ENCODE data around the gene SIGLECL1. TPM values are rescaled to one million over a fixed set of nuclear protein-coding genes. Genes with fewer than 3 reads are reported as not detected.

SIGLECL1 gene
- polyA plus RNA-seq, 6 donors from 2014 or later, result not detected

GRCh38 chr19:51258165-51259160 is 7.6 kb downstream of the SIGLECL1 start:
- Mint-ChIP-seq H3K27me3 (peaks cover 11 to 17% (median 14%) of the 10 kb centered on the region in 3 donors), H3K9me3 (peaks cover 0 to 1% (median 0%) of the 10 kb centered on the region in 7 donors), H3K4me1 (peaks cover 6 to 9% (median 8%) of the 10 kb centered on the region in 3 donors), H3K4me3 (no peak overlapping the region), H3K27ac (peak overlapping the region in 4 of 6 donors; percentile 3 to 69 (median 16)), H3K36me3 (no peaks in the 10 kb centered on the region)
- ATAC-seq (ENCODE audit: low read depth in 2 of 2), result peak in 1 of 2 donors; percentile 52
- DNase-seq, result no peak

- no peak for DNase-seq
- peaks cover 6 to 9% (median 8%) of the 10 kb centered on the region in 3 donors for H3K4me1 Mint-ChIP-seq
- no peaks in the 10 kb centered on the region for H3K36me3 Mint-ChIP-seq
- no peak overlapping the region for H3K4me3 Mint-ChIP-seq
- no peak overlapping the region for H3K27ac Mint-ChIP-seq
- ATAC-seq (ENCODE audit: low read depth in 2 of 2), result no peak
- peaks cover 0 to 1% (median 0%) of the 10 kb centered on the region in 7 donors for H3K9me3 Mint-ChIP-seq
- peaks cover 20 to 27% (median 21%) of the 10 kb centered on the region in 3 donors for H3K27me3 Mint-ChIP-seq
Measured at GRCh38 chr19:51259348-51260245, 8.7 kb downstream of the SIGLECL1 start.

GRCh38 chr19:51263808-51264207 is 12.9 kb downstream of the SIGLECL1 start:
- DNase-seq (peak; percentile 2), ATAC-seq (ENCODE audit: low read depth in 2 of 2) (no peak)
- Mint-ChIP-seq H3K4me1 (no peaks in the 10 kb centered on the region), H3K4me3 (no peak overlapping the region), H3K36me3 (no peaks in the 10 kb centered on the region), H3K9me3 (no peaks in the 10 kb centered on the region), H3K27ac (no peak overlapping the region), H3K27me3 (peaks cover 25 to 30% (median 26%) of the 10 kb centered on the region in 3 donors)

GRCh38 chr19:51271067-51271466 is 20.2 kb downstream of the SIGLECL1 start:
- Mint-ChIP-seq H3K4me3 (peak overlapping the region in 1 of 8 donors; percentile 56), H3K27me3 (peaks cover 8 to 34% (median 16%) of the 10 kb centered on the region in 3 donors), H3K36me3 (peaks cover 0 to 7% of the 10 kb centered on the region in 2 donors), H3K27ac (no peak overlapping the region), H3K9me3 (peaks cover 0 to 6% (median 0%) of the 10 kb centered on the region in 7 donors), H3K4me1 (peaks cover 0 to 5% (median 3%) of the 10 kb centered on the region in 3 donors)
- no peak for ATAC-seq (ENCODE audit: low read depth in 2 of 2)
- DNase-seq, result no peak

GRCh38 chr19:51272183-51272810 is 21.4 kb downstream of the SIGLECL1 start:
- ATAC-seq (ENCODE audit: low read depth in 2 of 2) (no peak), DNase-seq (no peak)
- H3K9me3 Mint-ChIP-seq, result peaks cover 0 to 6% (median 0%) of the 10 kb centered on the region in 7 donors
- H3K4me1 Mint-ChIP-seq, result peaks cover 0 to 5% (median 3%) of the 10 kb centered on the region in 3 donors
- H3K27me3 Mint-ChIP-seq, result peaks cover 8 to 36% (median 21%) of the 10 kb centered on the region in 3 donors
- peaks cover 0 to 7% of the 10 kb centered on the region in 2 donors for H3K36me3 Mint-ChIP-seq
- no peak overlapping the region for H3K27ac Mint-ChIP-seq
- no peak overlapping the region for H3K4me3 Mint-ChIP-seq

- DNase-seq (no peak), ATAC-seq (ENCODE audit: low read depth in 2 of 2) (no peak)
- Mint-ChIP-seq H3K27ac (no peak overlapping the region), H3K27me3 (peaks cover 11 to 49% (median 36%) of the 10 kb centered on the region in 3 donors), H3K4me3 (no peak overlapping the region), H3K4me1 (peaks cover 0 to 5% (median 3%) of the 10 kb centered on the region in 3 donors), H3K9me3 (peaks cover 0 to 6% (median 2%) of the 10 kb centered on the region in 7 donors), H3K36me3 (peaks cover 0 to 7% of the 10 kb centered on the region in 2 donors)
Measured at GRCh38 chr19:51274049-51274770, 23.3 kb downstream of the SIGLECL1 start.

GRCh38 chr19:51277112-51277511 is 26.2 kb downstream of the SIGLECL1 start:
- H3K36me3 Mint-ChIP-seq, result peaks cover 0 to 7% of the 10 kb centered on the region in 2 donors
- H3K27me3 Mint-ChIP-seq, result peaks cover 19 to 52% (median 44%) of the 10 kb centered on the region in 3 donors
- no peak overlapping the region for H3K4me3 Mint-ChIP-seq
- peaks cover 0 to 3% (median 0%) of the 10 kb centered on the region in 3 donors for H3K4me1 Mint-ChIP-seq
- no peak for ATAC-seq (ENCODE audit: low read depth in 2 of 2)
- no peak overlapping the region for H3K27ac Mint-ChIP-seq
- no peak for DNase-seq
- H3K9me3 Mint-ChIP-seq, result peaks cover 0 to 24% (median 10%) of the 10 kb centered on the region in 7 donors

GRCh38 chr19:51282335-51282734 is 31.5 kb downstream of the SIGLECL1 start:
- Mint-ChIP-seq H3K36me3 (no peaks in the 10 kb centered on the region), H3K27me3 (peaks cover 22 to 52% (median 43%) of the 10 kb centered on the region in 3 donors), H3K4me3 (no peak overlapping the region), H3K4me1 (no peaks in the 10 kb centered on the region), H3K27ac (no peak overlapping the region), H3K9me3 (peaks cover 0 to 39% (median 19%) of the 10 kb centered on the region in 7 donors)
- ATAC-seq (ENCODE audit: low read depth in 2 of 2), result no peak
- DNase-seq, result no peak

- Mint-ChIP-seq H3K9me3 (peaks cover 4 to 29% (median 9%) of the 10 kb centered on the region in 7 donors), H3K27me3 (peaks cover 9 to 30% (median 28%) of the 10 kb centered on the region in 3 donors), H3K27ac (no peak overlapping the region), H3K36me3 (no peaks in the 10 kb centered on the region), H3K4me3 (no peak overlapping the region), H3K4me1 (no peaks in the 10 kb centered on the region)
- ATAC-seq (ENCODE audit: low read depth in 2 of 2), result no peak
- no peak for DNase-seq
Measured at GRCh38 chr19:51285682-51286081, 34.8 kb downstream of the SIGLECL1 start.

- DNase-seq (no peak), ATAC-seq (ENCODE audit: low read depth in 2 of 2) (no peak)
- H3K36me3 Mint-ChIP-seq, result no peaks in the 10 kb centered on the region
- peaks cover 9 to 32% (median 28%) of the 10 kb centered on the region in 3 donors for H3K27me3 Mint-ChIP-seq
- H3K27ac Mint-ChIP-seq, result no peak overlapping the region
- no peak overlapping the region for H3K4me3 Mint-ChIP-seq
- H3K9me3 Mint-ChIP-seq, result peaks cover 0 to 4% (median 0%) of the 10 kb centered on the region in 7 donors
- peaks cover 0 to 4% (median 0%) of the 10 kb centered on the region in 3 donors for H3K4me1 Mint-ChIP-seq
Measured at GRCh38 chr19:51289635-51290034, 38.8 kb downstream of the SIGLECL1 start.

- no peaks in the 10 kb centered on the region for H3K36me3 Mint-ChIP-seq
- H3K27me3 Mint-ChIP-seq, result peaks cover 9 to 44% (median 42%) of the 10 kb centered on the region in 3 donors
- DNase-seq (no peak), ATAC-seq (ENCODE audit: low read depth in 2 of 2) (no peak)
- H3K9me3 Mint-ChIP-seq, result peaks cover 0 to 4% (median 0%) of the 10 kb centered on the region in 7 donors
- peaks cover 0 to 4% (median 0%) of the 10 kb centered on the region in 3 donors for H3K4me1 Mint-ChIP-seq
- peak overlapping the region in 2 of 6 donors; percentile 24 to 71 for H3K27ac Mint-ChIP-seq
- H3K4me3 Mint-ChIP-seq, result no peak overlapping the region
Measured at GRCh38 chr19:51292971-51293370, 42.1 kb downstream of the SIGLECL1 start.
